A673 (cell line): ENCODE measurements around the gene SUZ12.

Experiments used
- CTCF ChIP-seq: fragments of 300-800, 200-600 bp; sonication (generic); conservative IDR thresholded peaks from 2 replicates; pipeline ENCODE4 v1.5.1; 2017; ENCODE audit warnings: low read depth, mild to moderate bottlenecking, antibody characterized with exemption, low read length, moderate library complexity, mixed read lengths
- EZH2 ChIP-seq: fragments of 200-600 bp; sonication (generic); IDR thresholded peaks from 2 replicates; pipeline ENCODE4 v1.6.1; 2017; ENCODE audit warnings: borderline replicate concordance, low read depth, mild to moderate bottlenecking, mixed read lengths, antibody characterized with exemption, low read length; ENCODE audit not compliant: poor library complexity, severe bottlenecking

- TF ChIP-seq CTCF (no peak), EZH2 (no peak)
Measured at GRCh38 chr17:32033223-32033622, 96.4 kb downstream of the SUZ12 start.
